Duodenal mucosa (tissue), 2 donors: ENCODE measurements around the gene STRA6.

Experiments used
- H3K27ac ChIP-seq: one replicate; pipeline ENCODE4 v1.7.0; 2013; ENCODE audit warnings: low read depth, low read length
- H3K27me3 ChIP-seq, 2 donors: one replicate each; pipeline ENCODE4 v1.7.0; 2013; ENCODE audit warnings: low read length in 2 of 2, control low read depth in 1 of 2; ENCODE audit not compliant: insufficient read depth in 2 of 2, control insufficient read depth in 1 of 2
- H3K36me3 ChIP-seq, 2 donors: one replicate each; pipeline ENCODE4 v1.7.0; 2013; ENCODE audit warnings: low read length in 2 of 2, control low read depth in 1 of 2; ENCODE audit not compliant: insufficient read depth in 2 of 2, control insufficient read depth in 1 of 2
- H3K4me1 ChIP-seq, 2 donors: one replicate each; pipeline ENCODE4 v1.7.0; 2013; ENCODE audit warnings: low read length in 2 of 2, control low read depth in 1 of 2; ENCODE audit not compliant: insufficient read depth in 2 of 2, control insufficient read depth in 1 of 2
- H3K4me3 ChIP-seq, 2 donors: one replicate each; pipeline ENCODE4 v1.7.0; 2013; ENCODE audit warnings: low read length in 2 of 2, low read depth in 1 of 2
- H3K9ac ChIP-seq, 2 donors: one replicate each; pipeline ENCODE4 v1.7.0; 2013; ENCODE audit warnings: low read length in 2 of 2, low read depth in 1 of 2
- H3K9me3 ChIP-seq, 2 donors: one replicate each; pipeline ENCODE4 v1.7.0; 2013; ENCODE audit warnings: low read length in 2 of 2, control low read depth in 1 of 2; ENCODE audit not compliant: control insufficient read depth in 1 of 2

STRA6 gene

GRCh38 chr15:74158855-74159650, 43.5 kb downstream of the STRA6 start:
- Histone ChIP-seq H3K4me3 (no peak overlapping the region), H3K27ac (no peak overlapping the region), H3K9ac (no peak overlapping the region), H3K27me3 (no peaks in the 10 kb centered on the region), H3K36me3 (no peaks in the 10 kb centered on the region), H3K4me1 (peaks cover 0 to 9% of the 10 kb centered on the region in 2 donors), H3K9me3 (no peaks in the 10 kb centered on the region)

GRCh38 chr15:74157868-74158827, 44.4 kb downstream of the STRA6 start:
- Histone ChIP-seq H3K36me3 (no peaks in the 10 kb centered on the region), H3K27me3 (no peaks in the 10 kb centered on the region), H3K9me3 (no peaks in the 10 kb centered on the region), H3K27ac (no peak overlapping the region), H3K4me3 (no peak overlapping the region), H3K4me1 (peaks cover 0 to 9% of the 10 kb centered on the region in 2 donors), H3K9ac (no peak overlapping the region)

- no peak overlapping the region for H3K27ac ChIP-seq
- no peak overlapping the region for H3K4me3 ChIP-seq
- H3K9me3 ChIP-seq = no peaks in the 10 kb centered on the region
- H3K36me3 ChIP-seq = no peaks in the 10 kb centered on the region
- H3K4me1 ChIP-seq = peaks cover 0 to 9% of the 10 kb centered on the region in 2 donors
- no peaks in the 10 kb centered on the region for H3K27me3 ChIP-seq
- H3K9ac ChIP-seq = no peak overlapping the region
Measured at GRCh38 chr15:74156678-74157411, 45.7 kb downstream of the STRA6 start.

- peaks cover 0 to 9% of the 10 kb centered on the region in 2 donors for H3K4me1 ChIP-seq
- H3K9ac ChIP-seq = no peak overlapping the region
- H3K27ac ChIP-seq = no peak overlapping the region
- H3K27me3 ChIP-seq = no peaks in the 10 kb centered on the region
- H3K9me3 ChIP-seq = no peaks in the 10 kb centered on the region
- H3K4me3 ChIP-seq = no peak overlapping the region
- H3K36me3 ChIP-seq = no peaks in the 10 kb centered on the region
Measured at GRCh38 chr15:74155766-74156417, 46.7 kb downstream of the STRA6 start.

GRCh38 chr15:74147051-74147450, 55.5 kb downstream of the STRA6 start:
- no peaks in the 10 kb centered on the region for H3K9me3 ChIP-seq
- no peak overlapping the region for H3K4me3 ChIP-seq
- no peak overlapping the region for H3K9ac ChIP-seq
- no peaks in the 10 kb centered on the region for H3K36me3 ChIP-seq
- H3K27ac ChIP-seq = no peak overlapping the region
- H3K4me1 ChIP-seq = no peaks in the 10 kb centered on the region
- H3K27me3 ChIP-seq = peaks cover 0 to 3% of the 10 kb centered on the region in 2 donors

GRCh38 chr15:74146277-74146800, 56.2 kb downstream of the STRA6 start:
- no peak overlapping the region for H3K9ac ChIP-seq
- no peaks in the 10 kb centered on the region for H3K36me3 ChIP-seq
- H3K4me1 ChIP-seq = no peaks in the 10 kb centered on the region
- H3K9me3 ChIP-seq = no peaks in the 10 kb centered on the region
- no peak overlapping the region for H3K27ac ChIP-seq
- no peak overlapping the region for H3K4me3 ChIP-seq
- H3K27me3 ChIP-seq = peaks cover 3 to 5% of the 10 kb centered on the region in 2 donors

GRCh38 chr15:74144153-74144775, 58.3 kb downstream of the STRA6 start:
- H3K9me3 ChIP-seq = no peaks in the 10 kb centered on the region
- H3K36me3 ChIP-seq = no peaks in the 10 kb centered on the region
- no peaks in the 10 kb centered on the region for H3K4me1 ChIP-seq
- H3K27me3 ChIP-seq = peaks cover 8 to 13% of the 10 kb centered on the region in 2 donors
- no peak overlapping the region for H3K27ac ChIP-seq
- no peak overlapping the region for H3K9ac ChIP-seq
- H3K4me3 ChIP-seq = no peak overlapping the region

GRCh38 chr15:74141591-74141990, 61.0 kb downstream of the STRA6 start:
- Histone ChIP-seq H3K27me3 (peaks cover 19 to 28% of the 10 kb centered on the region in 2 donors), H3K36me3 (no peaks in the 10 kb centered on the region), H3K9me3 (no peaks in the 10 kb centered on the region), H3K9ac (no peak overlapping the region), H3K27ac (no peak overlapping the region), H3K4me3 (no peak overlapping the region), H3K4me1 (no peaks in the 10 kb centered on the region)

- no peak overlapping the region for H3K4me3 ChIP-seq
- no peak overlapping the region for H3K9ac ChIP-seq
- H3K27me3 ChIP-seq = peaks cover 33 to 52% of the 10 kb centered on the region in 2 donors
- H3K27ac ChIP-seq = no peak overlapping the region
- H3K36me3 ChIP-seq = no peaks in the 10 kb centered on the region
- no peaks in the 10 kb centered on the region for H3K9me3 ChIP-seq
- peaks cover 4 to 8% of the 10 kb centered on the region in 2 donors for H3K4me1 ChIP-seq
Measured at GRCh38 chr15:74138642-74139041, 63.9 kb downstream of the STRA6 start.
